ENCODE results near the gene TMEM42. TPM values are rescaled to one million over a fixed set of nuclear protein-coding genes. Genes with fewer than 3 reads are reported as not detected.

Gene TMEM42
- polyA plus RNA-seq, 1 of the 3 experiments (the other 2 are of a cell fraction): 32.8 TPM

GRCh38 chr3:44875596-44875995, 13.9 kb downstream of the TMEM42 start (continued):
- no peak for TF ChIP-seq IRF3 (IDR thresholded peaks at IDR 0.05; ENCODE audit: low read depth, low read length)
- TF ChIP-seq MEF2A (IDR thresholded peaks at IDR 0.05; ENCODE audit: borderline replicate concordance, low read depth): no peak

- ChIA-PET CTCF (interaction anchor here (0.6 to 1.0 kb wide), 4 partner anchors 37 to 358 kb away, joined by 3 to 5 read pairs (median 4); no protein-coding TSS in a partner anchor), POLR2A (no interaction called here)
- H3K4me2 ChIP-seq: no peak overlapping the region
- no peak overlapping the region for H3K9ac ChIP-seq
- TF ChIP-seq RAD21 (IDR thresholded peaks at IDR 0.05; ENCODE audit: low read length): no peak
- no peak for TF ChIP-seq EP300 (IDR thresholded peaks at IDR 0.05; ENCODE audit: borderline replicate concordance in 1 of 2, low read depth in 1 of 2, low read length in 1 of 2)
- TF ChIP-seq SIN3A (IDR thresholded peaks at IDR 0.05; ENCODE audit: borderline replicate concordance, low read depth, low read length): no peak
- TF ChIP-seq CHD2 (IDR thresholded peaks at IDR 0.05; ENCODE audit: low read length, partially characterized antibody): no peak
- no peak for TF ChIP-seq TAF1 (IDR thresholded peaks at IDR 0.05; ENCODE audit: borderline replicate concordance, low read depth, low read length)
- TF ChIP-seq ELF1 (IDR thresholded peaks at IDR 0.05): no peak
- no peak for TF ChIP-seq POLR2AphosphoS5 (IDR thresholded peaks at IDR 0.05; ENCODE audit: low read depth, low read length)
- TF ChIP-seq PBX3 (IDR thresholded peaks at IDR 0.05): no peak
- TF ChIP-seq TCF12 (IDR thresholded peaks at IDR 0.05): no peak
- no peak for TF ChIP-seq MAX (IDR thresholded peaks at IDR 0.05; ENCODE audit: low read depth)
- no peak for TF ChIP-seq SMC3 (IDR thresholded peaks at IDR 0.05; ENCODE audit: low read depth, low read length)
- TF ChIP-seq GABPA (IDR thresholded peaks at IDR 0.05; ENCODE audit: low read depth): no peak
- TF ChIP-seq IRF3 (IDR thresholded peaks at IDR 0.05; ENCODE audit: low read depth, low read length): no peak
- no peak for TF ChIP-seq RFX5 (IDR thresholded peaks at IDR 0.05; ENCODE audit: low read length)
- TF ChIP-seq CTCF (IDR thresholded peaks at IDR 0.05): no peak
- TF ChIP-seq REST (IDR thresholded peaks at IDR 0.05; ENCODE audit: low read depth, low read length): no peak
- no peak for TF ChIP-seq USF2 (IDR thresholded peaks at IDR 0.05; ENCODE audit: borderline replicate concordance, low read depth, low read length)
- TF ChIP-seq YY1 (IDR thresholded peaks at IDR 0.05; ENCODE audit: low read depth): no peak
- H3K27ac ChIP-seq (ENCODE audit: low read depth in 2 of 2, low read length in 1 of 2): no peak overlapping the region
- H3K4me3 ChIP-seq (ENCODE audit: low read depth in 2 of 2, low read length in 1 of 2): no peak overlapping the region
- no peaks in the 10 kb centered on the region for H3K9me3 ChIP-seq
- no peaks in the 10 kb centered on the region for H3K79me2 ChIP-seq (ENCODE audit: insufficient read depth)
- H3K36me3 ChIP-seq (replicated peaks in 1 of 2; ENCODE audit: control insufficient read depth in 1 of 2, insufficient read depth in 2 of 2, low read length in 1 of 2): no peaks in the 10 kb centered on the region
- no peak for DNase-seq
- no peaks in the 10 kb centered on the region for H3K4me1 ChIP-seq (ENCODE audit: control insufficient read depth in 1 of 2, insufficient read depth in 2 of 2, low read depth in 1 of 2, low read length in 1 of 2)
- H3K27me3 ChIP-seq (ENCODE audit: insufficient read depth): no peaks in the 10 kb centered on the region
- H3F3A ChIP-seq (replicated peaks; ENCODE audit: insufficient read depth): no peaks in the 10 kb centered on the region
- H3K9me2 ChIP-seq: no peaks in the 10 kb centered on the region
- no peaks in the 10 kb centered on the region for H4K20me1 ChIP-seq (ENCODE audit: insufficient read depth)
- H2AFZ ChIP-seq (ENCODE audit: low read depth): no peak overlapping the region
- WGBS (ENCODE audit: low lambda C conversion rate): 95% methylated on average over 3 of the region's 3 CpGs
These were observed 15.6 kb downstream of the TMEM42 start for GRCh38 chr3:44877333-44877732.
